Ascending aorta (tissue), 2 donors: Measurements from ENCODE around the gene RASGRF2. TPM values are rescaled to one million over a fixed set of nuclear protein-coding genes. Genes with fewer than 3 reads are reported as not detected.
"Not testable (repeated sequence)": the region's sequence is repeated elsewhere in the genome, so short reads cannot be mapped to it uniquely, and the experiment has no call there.

ENCODE experiments used
- DNase-seq, 2 donors: peaks; one replicate each; pipeline ENCODE4 v3.0.0-alpha.2; 2019; ENCODE audit warnings: low spot score in 2 of 2
- H3K27ac ChIP-seq, 2 donors: fragments of 200-600 bp; sonication (generic); one replicate each; pipeline ENCODE4 v1.5.1; 2016 to 2017; ENCODE audit warnings: mild to moderate bottlenecking in 1 of 2
- H3K27me3 ChIP-seq: fragments of 200-600 bp; sonication (generic); one replicate; pipeline ENCODE4 v1.5.1; 2017
- H3K36me3 ChIP-seq, 2 donors: fragments of 200-600 bp; sonication (generic); one replicate each; pipeline ENCODE4 v1.5.1; 2016
- H3K4me1 ChIP-seq, 2 donors: fragments of 200-600 bp; sonication (generic); one replicate each; pipeline ENCODE4 v1.5.1; 2016 to 2017; ENCODE audit warnings: mild to moderate bottlenecking in 1 of 2
- H3K4me3 ChIP-seq, 2 donors: fragments of 200-600 bp; sonication (generic); one replicate each; pipeline ENCODE4 v1.5.1; 2016 to 2017; ENCODE audit warnings: mild to moderate bottlenecking in 1 of 2
- H3K9me3 ChIP-seq, 2 donors: fragments of 200-600 bp; sonication (generic); one replicate each; pipeline ENCODE4 v1.5.1; 2016
- intact Hi-C: fragments of 100-400 bp; cut with DNase I; formaldehyde crosslinking; loops from one replicate; pipeline ENCODE4 v1.15.1; 2023
- total RNA-seq: library from RNA; depleted of rRNA; stranded (reverse); fragments of >200 nt; gene quantifications from one replicate; pipeline ENCODE4 v1.1.0, GENCODE V29; 2016
- TF ChIP-seq, protein P1 (sequence below), 3 experiments: fragments of 200-600 bp in 2 of 3; fragments of 450-650 bp in 1 of 3; sonication (generic) in 2 of 3; IDR thresholded peaks; one replicate each; pipeline ENCODE4 v1.5.1; 2016 to 2019; ENCODE audit warnings: antibody characterized with exemption in 3 of 3, mild to moderate bottlenecking in 1 of 3, moderate library complexity in 1 of 3

Gene RASGRF2
- total RNA-seq, 1 donor from 2014 or later, result 16.9 TPM

- peaks cover 4 to 84% of the 10 kb centered on the region in 2 donors for H3K36me3 ChIP-seq
- no peak for DNase-seq
- H3K4me1 ChIP-seq, result no peaks in the 10 kb centered on the region
- no peak overlapping the region for H3K27ac ChIP-seq
- no peak overlapping the region for H3K4me3 ChIP-seq
- H3K27me3 ChIP-seq, result no peaks in the 10 kb centered on the region
- TF ChIP-seq, protein P1, sequence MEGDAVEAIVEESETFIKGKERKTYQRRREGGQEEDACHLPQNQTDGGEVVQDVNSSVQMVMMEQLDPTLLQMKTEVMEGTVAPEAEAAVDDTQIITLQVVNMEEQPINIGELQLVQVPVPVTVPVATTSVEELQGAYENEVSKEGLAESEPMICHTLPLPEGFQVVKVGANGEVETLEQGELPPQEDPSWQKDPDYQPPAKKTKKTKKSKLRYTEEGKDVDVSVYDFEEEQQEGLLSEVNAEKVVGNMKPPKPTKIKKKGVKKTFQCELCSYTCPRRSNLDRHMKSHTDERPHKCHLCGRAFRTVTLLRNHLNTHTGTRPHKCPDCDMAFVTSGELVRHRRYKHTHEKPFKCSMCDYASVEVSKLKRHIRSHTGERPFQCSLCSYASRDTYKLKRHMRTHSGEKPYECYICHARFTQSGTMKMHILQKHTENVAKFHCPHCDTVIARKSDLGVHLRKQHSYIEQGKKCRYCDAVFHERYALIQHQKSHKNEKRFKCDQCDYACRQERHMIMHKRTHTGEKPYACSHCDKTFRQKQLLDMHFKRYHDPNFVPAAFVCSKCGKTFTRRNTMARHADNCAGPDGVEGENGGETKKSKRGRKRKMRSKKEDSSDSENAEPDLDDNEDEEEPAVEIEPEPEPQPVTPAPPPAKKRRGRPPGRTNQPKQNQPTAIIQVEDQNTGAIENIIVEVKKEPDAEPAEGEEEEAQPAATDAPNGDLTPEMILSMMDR (IDR thresholded peaks at IDR 0.05), result no peak
- peaks cover 0 to 7% of the 10 kb centered on the region in 2 donors for H3K9me3 ChIP-seq
- intact Hi-C loops, result no loop called here
Observed at GRCh38 chr5:81265101-81265500, 304.9 kb downstream of the RASGRF2 start.

GRCh38 chr5:81268521-81269196 lies 308.5 kb downstream of the RASGRF2 start:
- no peak overlapping the region for H3K27ac ChIP-seq

GRCh38 chr5:81269751-81270393 lies 309.7 kb downstream of the RASGRF2 start:
- Histone ChIP-seq H3K4me1 (no peaks in the 10 kb centered on the region), H3K9me3 (peaks cover 4 to 54% of the 10 kb centered on the region in 2 donors), H3K4me3 (no peak overlapping the region), H3K27ac (no peak overlapping the region), H3K36me3 (peaks cover 0 to 62% of the 10 kb centered on the region in 2 donors), H3K27me3 (no peaks in the 10 kb centered on the region)
- TF ChIP-seq, protein P1 (IDR thresholded peaks at IDR 0.05), result no peak
- intact Hi-C loops, result no loop called here
- DNase-seq, result no peak

More at GRCh38 chr5:81268521-81269196, 308.5 kb downstream of the RASGRF2 start:
- H3K4me3 ChIP-seq, result no peak overlapping the region
- H3K27me3 ChIP-seq, result no peaks in the 10 kb centered on the region
- peaks cover 0 to 70% of the 10 kb centered on the region in 2 donors for H3K36me3 ChIP-seq
- no peaks in the 10 kb centered on the region for H3K4me1 ChIP-seq
- peaks cover 1 to 42% of the 10 kb centered on the region in 2 donors for H3K9me3 ChIP-seq
- DNase-seq, result no peak
- TF ChIP-seq, protein P1 (IDR thresholded peaks at IDR 0.05), result no peak
- intact Hi-C loops, result no loop called here

DNA sequence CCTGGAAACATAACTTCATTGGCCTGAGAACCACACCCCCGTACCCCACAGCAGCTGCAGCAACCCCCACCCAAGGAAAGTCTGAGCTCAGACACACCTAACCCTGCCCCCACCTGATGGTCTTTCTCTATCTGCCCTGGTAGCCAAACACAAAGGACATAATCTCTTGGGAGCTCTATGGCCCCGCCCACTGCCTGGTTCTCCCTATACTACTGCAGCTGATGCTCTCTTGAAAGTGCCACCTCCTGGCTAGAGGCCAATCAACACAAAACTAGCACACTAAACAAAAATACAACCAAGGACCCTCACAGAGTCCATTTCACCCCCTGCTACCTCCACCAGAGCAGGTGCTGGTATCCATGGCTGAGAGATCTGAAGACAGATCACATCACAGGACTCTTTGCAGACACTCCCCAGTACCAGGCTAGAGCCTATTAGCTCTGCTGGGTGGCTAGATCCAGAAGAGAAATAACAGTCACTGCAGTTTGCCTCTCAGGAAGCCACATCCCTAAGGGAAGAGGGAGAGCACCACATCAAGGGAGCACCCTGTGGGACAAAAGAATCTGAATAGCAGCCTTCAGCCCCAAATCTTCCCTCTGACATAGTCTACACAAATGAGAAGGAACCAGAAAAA lies 310.3 kb downstream of the RASGRF2 start:
- H3K9me3 ChIP-seq, result peaks cover 4 to 60% of the 10 kb centered on the region in 2 donors
- H3K4me1 ChIP-seq, intact Hi-C loops, H3K27ac ChIP-seq, H3K27me3 ChIP-seq, H3K4me3 ChIP-seq, DNase-seq: not testable (repeated sequence)
- H3K36me3 ChIP-seq, result peaks cover 0 to 55% of the 10 kb centered on the region in 2 donors
